ENCODE results near the gene CNOT9.

CNOT9 gene

GRCh38 chr2:218644721-218645120 lies 76.1 kb downstream of the CNOT9 start:
- no peak for DNase-seq (ENCODE audit: low read depth in 2 of 2)

- no peak for DNase-seq (ENCODE audit: low read depth in 2 of 2)
Observed at GRCh38 chr2:218645126-218645525, 76.5 kb downstream of the CNOT9 start.

Data from stimulated activated CD8-positive, alpha-beta memory T cell treated with anti-CD3 and anti-CD28 coated beads, Interleukin-15, amount 100 ng/mL, for 4 hours (primary cell).